ENCODE data around the gene SLC4A7. TPM values are rescaled to one million over a fixed set of nuclear protein-coding genes. Genes with fewer than 3 reads are reported as not detected.

The SLC4A7 gene
- total and polyA plus RNA-seq, 10 of the 15 experiments (the other 5 are each of a cell fraction or from before 2014, with no cell fraction given), result 4.4 to 41.4 (median 18.3) TPM

GRCh38 chr3:27528791-27529190, 44.6 kb upstream of the SLC4A7 start:
- H3K4me2 ChIP-seq (ENCODE audit: control insufficient read depth, insufficient read depth), result no peak overlapping the region
- ChIA-PET CTCF (interaction anchor here (1.1 kb wide), 1 partner anchor 87 kb away, joined by 3 read pairs; no protein-coding TSS in a partner anchor), SMC1A (ENCODE audit: uncharacterized antibody, unreplicated experiment) (interaction anchor here (0.6 to 2.6 kb wide), 8 partner anchors 13 to 163 kb away, joined by 3 to 8 read pairs (median 3); partner anchors contain the start of gene SLC4A7), RAD21 (ENCODE audit: unreplicated experiment) (interaction anchor here (0.6 to 1.8 kb wide), 2 partner anchors 44 to 66 kb away, joined by 3 to 6 read pairs; partner anchors contain the start of gene SLC4A7), POLR2A (interaction anchor here (0.7 kb wide), 1 partner anchor 152 kb away, joined by 4 read pairs; no protein-coding TSS in a partner anchor)
- BruUV-seq (replicated peaks), result no TSS peak
- no peak overlapping the region for H3K4me3 ChIP-seq
- H2AFZ ChIP-seq (ENCODE audit: control insufficient read depth, low read depth, low read length), result no peak overlapping the region
- H3K36me3 ChIP-seq (ENCODE audit: control insufficient read depth in 2 of 2, insufficient read depth in 2 of 2, low read length in 1 of 2), result no peaks in the 10 kb centered on the region
- H3K9me3 ChIP-seq (replicated peaks; ENCODE audit: control insufficient read depth, insufficient read depth, low read length), result no peaks in the 10 kb centered on the region
- no peak overlapping the region for H3K9ac ChIP-seq (ENCODE audit: control insufficient read depth, insufficient read depth, low read length)
- no peaks in the 10 kb centered on the region for H3K79me2 ChIP-seq (ENCODE audit: control insufficient read depth, insufficient read depth, low read length)
- H3K27me3 ChIP-seq (replicated peaks in 1 of 2; ENCODE audit: control insufficient read depth in 2 of 2, insufficient read depth in 2 of 2, low read length in 1 of 2), result no peaks in the 10 kb centered on the region
- no peak overlapping the region for H3K27ac ChIP-seq (ENCODE audit: control insufficient read depth, insufficient read depth)
- FAIRE-seq (no peak), DNase-seq (ENCODE audit: low read depth, low spot score) (no peak), ATAC-seq (no peak)
- in situ Hi-C loops (cut with MboI) (no loop called here), intact Hi-C loops (cut with micrococcal nuclease; ENCODE audit: unreplicated experiment) (loop anchor here (5.0 kb wide), 1 partner anchor 69 kb away; no protein-coding TSS in a partner anchor)
- H3K4me1 ChIP-seq (ENCODE audit: control insufficient read depth, insufficient read depth, low read length), result peaks cover 2% of the 10 kb centered on the region
- TF ChIP-seq HDGF (IDR thresholded peaks at IDR 0.05) (no peak), MTA2 (IDR thresholded peaks at IDR 0.05; ENCODE audit: low read depth) (no peak), IKZF1 (conservative IDR thresholded peaks at IDR 0.05) (no peak), WRNIP1 (IDR thresholded peaks at IDR 0.05; ENCODE audit: borderline replicate concordance, low read depth, low read length) (no peak), SPI1 (IDR thresholded peaks at IDR 0.05; ENCODE audit: borderline replicate concordance, insufficient read depth, low read depth, low read length) (no peak), CREB1 (IDR thresholded peaks at IDR 0.05; ENCODE audit: low read depth) (no peak), ASH2L (IDR thresholded peaks at IDR 0.05; ENCODE audit: borderline replicate concordance, low read depth) (no peak), MXI1 (IDR thresholded peaks at IDR 0.05; ENCODE audit: low read depth, low read length) (no peak), ZBTB4 (CRISPR knock-in tag; IDR thresholded peaks at IDR 0.05) (no peak), TCF7 (IDR thresholded peaks at IDR 0.05; ENCODE audit: borderline replicate concordance) (no peak), CBX5 (IDR thresholded peaks at IDR 0.05; ENCODE audit: low read depth) (no peak)
- TF ChIP-seq, protein P1, sequence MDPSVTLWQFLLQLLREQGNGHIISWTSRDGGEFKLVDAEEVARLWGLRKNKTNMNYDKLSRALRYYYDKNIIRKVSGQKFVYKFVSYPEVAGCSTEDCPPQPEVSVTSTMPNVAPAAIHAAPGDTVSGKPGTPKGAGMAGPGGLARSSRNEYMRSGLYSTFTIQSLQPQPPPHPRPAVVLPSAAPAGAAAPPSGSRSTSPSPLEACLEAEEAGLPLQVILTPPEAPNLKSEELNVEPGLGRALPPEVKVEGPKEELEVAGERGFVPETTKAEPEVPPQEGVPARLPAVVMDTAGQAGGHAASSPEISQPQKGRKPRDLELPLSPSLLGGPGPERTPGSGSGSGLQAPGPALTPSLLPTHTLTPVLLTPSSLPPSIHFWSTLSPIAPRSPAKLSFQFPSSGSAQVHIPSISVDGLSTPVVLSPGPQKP (IDR thresholded peaks at IDR 0.05; ENCODE audit: low read depth, low read length), result no peak
- H4K20me1 ChIP-seq (ENCODE audit: control insufficient read depth, insufficient read depth), result no peaks in the 10 kb centered on the region

All from GM12878 (cell line).